ENCODE data around the gene SYCP1. TPM values are rescaled to one million over a fixed set of nuclear protein-coding genes. Genes with fewer than 3 reads are reported as not detected.

The SYCP1 gene
- total RNA-seq, 2 experiments from 2014 or later, result not detected

DNA sequence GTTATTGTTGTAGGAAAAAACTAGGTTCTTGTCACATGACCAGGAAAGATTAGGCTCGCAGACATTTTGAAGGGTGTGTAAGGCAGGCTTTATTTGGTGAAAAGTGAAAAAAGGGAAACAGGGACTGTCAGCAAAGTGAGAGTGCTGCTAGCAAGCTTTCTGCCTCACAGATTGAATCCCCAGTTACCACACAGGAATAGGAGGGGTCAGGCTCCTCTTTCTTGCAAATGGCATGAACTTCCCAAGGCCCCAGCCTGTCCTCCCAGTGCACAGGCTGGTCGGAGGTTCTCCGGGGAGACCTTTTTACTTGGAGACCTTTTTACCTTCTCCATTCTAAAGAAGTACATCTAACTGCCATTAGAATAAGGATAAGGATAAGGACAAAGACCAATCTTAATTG, 42.1 kb downstream of the SYCP1 start:
- Histone ChIP-seq H3K27ac (ENCODE audit: low read depth in 1 of 2, low read length in 2 of 2) (no peak overlapping the region), H3K36me3 (ENCODE audit: insufficient read depth, low read length) (no peaks in the 10 kb centered on the region), H3K4me3 (ENCODE audit: low read length) (no peak overlapping the region), H3K4me1 (ENCODE audit: insufficient read depth, low read length) (no peaks in the 10 kb centered on the region), H3K27me3 (ENCODE audit: control insufficient read depth in 1 of 2, insufficient read depth in 2 of 2, low read length in 2 of 2) (peaks cover 11 to 13% of the 10 kb centered on the region in 2 experiments), H3K9me3 (ENCODE audit: control insufficient read depth in 1 of 2, insufficient read depth in 1 of 2, low read length in 2 of 2) (no peaks in the 10 kb centered on the region)
- Mint-ChIP-seq H3K4me3 (no peak overlapping the region), H3K36me3 (ENCODE audit: low read depth) (no peaks in the 10 kb centered on the region), H3K9me3 (no peaks in the 10 kb centered on the region), H3K27ac (no peak overlapping the region), H3K4me1 (ENCODE audit: low read depth) (no peaks in the 10 kb centered on the region), H3K27me3 (peaks cover 64% of the 10 kb centered on the region)
- intact Hi-C loops (cut with DNase I, micrococcal nuclease), result no loop called here
- ChIA-PET CTCF (no interaction called here), POLR2A (no interaction called here)
- no peak for TF ChIP-seq CTCF (IDR thresholded peaks at IDR 0.05)
- DNase-seq (no peak), ATAC-seq (ENCODE audit: poor library complexity) (no peak)

- Mint-ChIP-seq H3K27ac (no peak overlapping the region), H3K4me1 (ENCODE audit: low read depth) (no peaks in the 10 kb centered on the region), H3K4me3 (no peak overlapping the region), H3K27me3 (peaks cover 28% of the 10 kb centered on the region), H3K9me3 (peaks cover 4% of the 10 kb centered on the region), H3K36me3 (ENCODE audit: low read depth) (no peaks in the 10 kb centered on the region)
- ChIA-PET POLR2A (no interaction called here), CTCF (interaction anchor here (0.8 kb wide), 1 partner anchor 15 kb away, joined by 4 read pairs; no protein-coding TSS in a partner anchor)
- DNase-seq (no peak), ATAC-seq (ENCODE audit: poor library complexity) (no peak)
- Histone ChIP-seq H3K27ac (ENCODE audit: low read depth in 1 of 2, low read length in 2 of 2) (no peak overlapping the region), H3K36me3 (ENCODE audit: insufficient read depth, low read length) (no peaks in the 10 kb centered on the region), H3K27me3 (ENCODE audit: control insufficient read depth in 1 of 2, insufficient read depth in 2 of 2, low read length in 2 of 2) (peaks cover 5 to 7% of the 10 kb centered on the region in 2 experiments), H3K4me3 (ENCODE audit: low read length) (no peak overlapping the region), H3K4me1 (ENCODE audit: insufficient read depth, low read length) (no peaks in the 10 kb centered on the region), H3K9me3 (ENCODE audit: control insufficient read depth in 1 of 2, insufficient read depth in 1 of 2, low read length in 2 of 2) (no peaks in the 10 kb centered on the region)
- no peak for TF ChIP-seq CTCF (IDR thresholded peaks at IDR 0.05)
- intact Hi-C loops (cut with DNase I, micrococcal nuclease), result no loop called here
Observed at GRCh38 chr1:114901814-114902213, 47.2 kb downstream of the SYCP1 start.

- H3K9me3 Mint-ChIP-seq, result peaks cover 4% of the 10 kb centered on the region
- H3K27ac ChIP-seq (ENCODE audit: low read depth in 1 of 2, low read length in 2 of 2), result no peak overlapping the region
- ATAC-seq (ENCODE audit: poor library complexity) (no peak), DNase-seq (no peak)
- TF ChIP-seq CTCF (IDR thresholded peaks at IDR 0.05), result no peak
- no peaks in the 10 kb centered on the region for H3K36me3 Mint-ChIP-seq (ENCODE audit: low read depth)
- no peak overlapping the region for H3K27ac Mint-ChIP-seq
- H3K4me1 Mint-ChIP-seq (ENCODE audit: low read depth), result no peaks in the 10 kb centered on the region
- H3K4me3 ChIP-seq (ENCODE audit: low read length), result no peak overlapping the region
- H3K27me3 Mint-ChIP-seq, result peaks cover 23% of the 10 kb centered on the region
- peaks cover 0 to 1% of the 10 kb centered on the region in 2 experiments for H3K27me3 ChIP-seq (ENCODE audit: control insufficient read depth in 1 of 2, insufficient read depth in 2 of 2, low read length in 2 of 2)
- ChIA-PET POLR2A (no interaction called here), CTCF (no interaction called here)
- no peaks in the 10 kb centered on the region for H3K4me1 ChIP-seq (ENCODE audit: insufficient read depth, low read length)
- H3K4me3 Mint-ChIP-seq, result no peak overlapping the region
- H3K9me3 ChIP-seq (ENCODE audit: control insufficient read depth in 1 of 2, insufficient read depth in 1 of 2, low read length in 2 of 2), result no peaks in the 10 kb centered on the region
- H3K36me3 ChIP-seq (ENCODE audit: insufficient read depth, low read length), result no peaks in the 10 kb centered on the region
- intact Hi-C loops (cut with DNase I, micrococcal nuclease), result no loop called here
Observed at GRCh38 chr1:114902343-114902742, 47.7 kb downstream of the SYCP1 start.
